ENCODE results near the gene SNRNP48. TPM values are rescaled to one million over a fixed set of nuclear protein-coding genes. Genes with fewer than 3 reads are reported as not detected.

SNRNP48 gene
- total RNA-seq, 3 donors from 2014 or later, result 10.6 to 14.2 (median 11.0) TPM

- intact Hi-C loops (cut with DNase I, micrococcal nuclease), result no loop called here
- DNase-seq, result no peak
- H3K9me3 ChIP-seq, result no peaks in the 10 kb centered on the region
Observed at GRCh38 chr6:7652957-7653356, 63.0 kb downstream of the SNRNP48 start.

GRCh38 chr6:7656355-7656754 is 66.4 kb downstream of the SNRNP48 start:
- DNase-seq (no peak), ATAC-seq (no peak)
- TF ChIP-seq CTCF (IDR thresholded peaks at IDR 0.05), result no peak
- intact Hi-C loops (cut with DNase I, micrococcal nuclease), result no loop called here
- no peaks in the 10 kb centered on the region for H3K36me3 ChIP-seq (ENCODE audit: low read depth)
- H3K4me3 ChIP-seq, result no peak overlapping the region
- H3K4me1 ChIP-seq (ENCODE audit: low read depth), result no peaks in the 10 kb centered on the region
- H3K9me3 ChIP-seq, result no peaks in the 10 kb centered on the region

More at GRCh38 chr6:7652957-7653356, 63.0 kb downstream of the SNRNP48 start:
- ATAC-seq, result no peak
- no peak for TF ChIP-seq CTCF (IDR thresholded peaks at IDR 0.05)
- no peaks in the 10 kb centered on the region for H3K36me3 ChIP-seq (ENCODE audit: low read depth)
- H3K4me3 ChIP-seq, result no peak overlapping the region
- no peaks in the 10 kb centered on the region for H3K4me1 ChIP-seq (ENCODE audit: low read depth)

- Histone ChIP-seq H3K4me3 (no peak overlapping the region), H3K36me3 (ENCODE audit: low read depth) (no peaks in the 10 kb centered on the region), H3K4me1 (ENCODE audit: low read depth) (no peaks in the 10 kb centered on the region), H3K9me3 (no peaks in the 10 kb centered on the region)
- intact Hi-C loops (cut with DNase I, micrococcal nuclease), result no loop called here
- no peak for DNase-seq
- ATAC-seq, result no peak
- TF ChIP-seq CTCF (IDR thresholded peaks at IDR 0.05), result no peak
Observed at GRCh38 chr6:7658543-7658942, 68.5 kb downstream of the SNRNP48 start.

GRCh38 chr6:7661364-7661763 is 71.4 kb downstream of the SNRNP48 start:
- no peak for DNase-seq
- no peak for TF ChIP-seq CTCF (IDR thresholded peaks at IDR 0.05)
- intact Hi-C loops (cut with DNase I, micrococcal nuclease), result no loop called here
- Histone ChIP-seq H3K4me1 (ENCODE audit: low read depth) (no peaks in the 10 kb centered on the region), H3K4me3 (no peak overlapping the region), H3K36me3 (ENCODE audit: low read depth) (no peaks in the 10 kb centered on the region), H3K9me3 (no peaks in the 10 kb centered on the region)
- ATAC-seq, result no peak

Other genes starting within 250 kb of the SNRNP48 start
- under 1 TPM in 1 of 3 donors, not detected in 2; 0.09 TPM for gene CAGE1, start 200.5 kb upstream of the SNRNP48 start, total RNA-seq
- gene RIOK1, start 200.4 kb upstream of the SNRNP48 start, total RNA-seq, result 10 to 100 TPM; 12.1 to 19.8 (median 15.0) TPM
- gene DSP, start 48.5 kb upstream of the SNRNP48 start, total RNA-seq, result 100 to 1,000 TPM in 2 of 3 donors, 10 to 100 TPM in 1; 85.2 to 265 (median 177) TPM
- gene BMP6, start 135.9 kb downstream of the SNRNP48 start, total RNA-seq, result 1 to 10 TPM in 1 of 3 donors, under 1 TPM in 2; 0.55 to 1.9 (median 0.98) TPM